NCI-H2081 (cell line): Measurements from ENCODE around the gene CFAP54.
A peak's percentile ranks its signal among the peaks of the same experiment; 100 is the strongest.
"Not testable (repeated sequence)": the region's sequence is repeated elsewhere in the genome, so short reads cannot be mapped to it uniquely, and the experiment has no call there.

ENCODE experiments used
- DNase-seq, 2 experiments: peaks; one replicate each; lab custom pipeline; 2025; lab: John Stamatoyannopoulos, UW

Gene CFAP54

DNA sequence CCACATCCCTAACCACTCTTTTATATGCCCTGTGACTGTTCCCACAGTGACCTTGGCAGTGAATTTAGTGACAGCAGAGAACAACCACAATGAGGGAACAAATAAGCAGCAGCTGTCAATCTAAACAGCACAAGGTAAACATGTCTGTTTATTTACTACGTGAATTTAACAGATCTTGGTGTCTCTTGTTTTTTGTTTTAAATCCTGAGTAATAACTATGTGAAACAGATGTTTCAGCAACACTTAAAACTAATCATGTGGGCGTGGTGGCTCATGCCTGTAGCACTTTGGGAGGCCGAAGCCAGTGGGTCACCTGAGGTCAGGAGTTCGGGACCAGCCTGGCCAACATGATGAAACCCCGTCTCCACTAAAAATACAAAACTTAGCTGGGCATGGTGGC is 17.0 kb upstream of the CFAP54 start:
- DNase-seq = no peak

DNA sequence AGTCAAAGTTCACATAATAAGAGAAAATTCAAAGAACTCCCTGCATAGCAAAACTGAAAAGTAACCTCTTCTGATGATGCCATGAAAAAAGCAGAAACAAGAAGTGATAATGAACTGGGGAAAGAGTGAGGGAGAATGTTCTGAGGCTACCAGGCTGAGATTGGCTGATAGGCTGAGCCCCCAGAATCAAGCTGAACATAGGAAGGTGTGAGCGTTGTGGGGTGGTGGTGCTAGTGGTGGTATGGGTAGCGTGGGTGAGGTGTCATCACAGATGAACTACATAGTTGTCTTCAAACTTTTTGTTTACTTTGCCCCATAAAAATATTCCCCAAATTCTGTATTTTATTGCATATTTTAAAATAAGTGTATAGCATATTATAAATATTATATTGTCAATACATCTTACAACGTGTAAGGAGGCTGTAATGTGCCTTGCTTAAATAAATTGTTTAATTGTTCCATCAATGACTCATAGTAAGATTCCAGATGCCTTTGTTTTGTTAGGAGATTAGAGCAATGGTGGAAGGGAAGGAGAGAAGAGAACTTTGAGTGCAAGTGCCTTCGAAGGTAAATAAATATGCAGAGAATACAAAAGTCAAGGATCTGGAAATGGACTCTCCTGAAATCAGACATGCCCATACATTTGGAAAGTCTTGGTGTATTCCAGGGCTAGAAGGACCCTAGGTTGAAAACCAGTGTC is 15.8 kb upstream of the CFAP54 start:
- DNase-seq = no peak

DNA sequence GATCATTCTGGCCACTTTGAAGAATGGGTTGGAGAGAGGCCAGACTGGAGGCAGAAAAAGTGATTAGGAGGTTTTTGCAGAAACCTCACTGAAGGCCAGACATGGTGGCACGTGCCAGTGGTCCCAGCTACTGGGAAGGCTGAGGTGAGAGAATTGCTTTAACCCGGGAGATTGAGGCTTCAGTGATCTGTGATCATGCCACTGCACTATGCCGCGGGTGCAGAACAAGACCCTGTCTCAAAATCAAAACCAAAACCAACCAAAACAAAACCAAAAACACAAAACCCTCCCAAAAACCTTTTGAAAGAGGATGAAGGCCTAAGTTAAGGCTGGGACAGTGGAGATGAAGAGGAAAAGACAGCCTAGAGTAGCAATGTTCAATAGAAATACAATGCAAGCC is 15.2 kb upstream of the CFAP54 start:
- DNase-seq = no peak

DNA sequence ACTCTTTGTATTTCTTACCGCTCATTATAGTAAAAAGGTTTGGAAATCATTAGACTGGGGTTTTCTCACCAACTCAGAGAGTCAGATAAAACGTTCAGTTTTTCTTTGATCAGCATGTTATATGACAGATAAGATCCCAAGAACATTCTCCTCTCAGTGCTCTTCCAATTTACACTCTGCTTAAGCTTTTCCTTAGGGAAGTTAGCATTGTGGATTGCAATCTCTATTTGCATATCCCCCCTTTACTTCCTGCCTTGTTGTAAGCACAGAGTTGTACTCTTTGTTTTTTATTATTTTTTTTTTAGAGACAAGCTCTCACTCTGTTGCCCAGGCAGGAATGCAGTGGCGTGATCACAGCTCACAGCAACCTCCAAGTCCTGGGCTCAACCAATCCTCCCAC is 11.4 kb upstream of the CFAP54 start:
- no peak for DNase-seq

DNA sequence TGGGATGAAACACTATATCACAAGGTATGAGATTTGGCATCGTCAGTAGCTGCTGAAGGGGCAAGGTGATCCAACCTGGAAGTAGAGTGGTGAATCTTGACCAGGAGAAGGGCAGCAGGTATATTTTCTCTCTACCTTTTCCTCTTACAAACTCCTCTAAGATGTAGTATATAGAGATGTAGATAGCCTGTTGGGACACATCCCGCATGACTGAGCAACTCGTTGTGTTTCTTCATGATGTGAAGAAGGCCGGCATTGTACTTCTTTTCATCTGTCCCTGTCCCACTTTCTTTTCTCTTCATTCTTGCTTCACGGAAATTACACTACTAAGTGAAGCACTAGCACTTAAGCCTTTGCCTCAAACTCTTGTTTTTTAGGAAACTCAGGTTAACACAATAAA is 7.3 kb upstream of the CFAP54 start:
- DNase-seq = no peak

DNA sequence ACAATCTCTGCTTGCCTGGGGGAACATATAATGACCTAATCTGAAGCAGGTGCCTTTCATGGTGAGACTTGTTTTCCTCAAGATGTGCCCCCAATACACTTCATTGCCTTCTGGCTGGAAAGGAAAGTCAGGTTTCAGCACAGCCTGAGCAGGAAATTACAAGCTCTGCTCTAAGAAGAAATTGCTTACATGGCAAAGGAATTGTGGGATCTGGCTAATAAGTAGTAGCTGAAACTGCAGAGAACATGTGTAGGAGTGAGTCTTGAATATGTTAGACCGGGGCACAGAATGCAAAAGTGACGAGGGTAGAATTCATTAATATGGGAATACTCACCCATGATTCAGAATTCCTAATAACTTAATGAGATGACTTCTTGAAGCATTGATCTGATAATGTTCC is 6.3 kb upstream of the CFAP54 start:
- no peak for DNase-seq

DNA sequence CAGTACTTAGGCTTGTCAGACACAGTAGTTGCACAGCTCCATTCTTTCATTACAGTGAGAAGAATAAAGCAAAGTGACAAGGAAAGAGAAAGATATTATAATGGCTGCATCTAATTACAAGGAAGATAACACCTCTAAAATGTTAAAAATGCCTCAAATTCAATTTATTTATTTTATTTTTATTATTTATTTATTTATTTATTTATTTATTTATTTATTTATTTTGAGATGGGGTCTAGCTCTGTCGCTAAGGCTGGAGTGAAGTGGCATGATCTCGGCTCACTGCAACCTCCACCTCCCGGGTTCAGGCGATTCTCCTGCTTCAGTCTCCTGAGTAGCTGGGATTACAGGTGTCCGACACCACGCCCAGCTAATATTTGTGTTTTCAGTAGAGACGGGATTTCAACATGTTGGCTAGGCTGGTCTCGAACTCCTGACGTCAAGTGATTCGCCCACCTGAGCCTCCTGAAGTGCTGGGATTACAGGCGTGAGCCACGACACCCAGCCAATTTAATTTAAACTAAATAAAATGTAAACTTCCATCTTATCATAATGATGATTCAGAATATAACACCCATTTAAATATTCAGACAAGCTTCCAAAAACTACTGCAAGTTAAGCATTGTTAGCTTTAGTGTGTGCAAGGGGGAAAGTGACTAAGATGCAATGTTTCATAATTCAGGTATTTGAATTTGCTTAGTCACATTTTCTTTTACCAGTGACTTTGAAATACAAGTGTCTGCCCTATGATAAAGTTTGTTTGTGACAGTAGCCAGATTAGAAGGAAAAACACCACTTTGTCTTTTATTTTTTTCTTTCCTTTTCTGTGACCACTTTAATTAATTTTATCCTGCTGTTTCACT is 2.4 kb upstream of the CFAP54 start:
- no peak for DNase-seq

DNA sequence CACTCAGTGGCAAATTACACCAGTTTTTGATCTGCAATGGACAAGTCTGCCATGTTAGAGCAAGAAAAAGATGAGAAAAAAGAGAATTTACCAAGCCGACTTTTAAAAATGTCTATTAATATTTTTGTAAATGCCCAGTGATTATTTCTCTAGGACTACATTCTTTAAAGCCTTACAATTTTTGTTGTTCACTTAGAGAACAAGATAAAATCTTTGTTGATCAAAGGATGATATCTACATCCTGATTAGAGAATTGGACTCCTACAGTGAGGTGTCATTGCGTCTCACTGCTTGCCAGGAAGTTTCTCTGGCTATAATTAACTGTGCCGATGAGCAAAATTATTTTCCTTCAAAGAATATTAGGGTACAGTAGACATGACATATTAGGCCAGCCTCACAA is 1.7 kb upstream of the CFAP54 start:
- DNase-seq = no peak

DNA sequence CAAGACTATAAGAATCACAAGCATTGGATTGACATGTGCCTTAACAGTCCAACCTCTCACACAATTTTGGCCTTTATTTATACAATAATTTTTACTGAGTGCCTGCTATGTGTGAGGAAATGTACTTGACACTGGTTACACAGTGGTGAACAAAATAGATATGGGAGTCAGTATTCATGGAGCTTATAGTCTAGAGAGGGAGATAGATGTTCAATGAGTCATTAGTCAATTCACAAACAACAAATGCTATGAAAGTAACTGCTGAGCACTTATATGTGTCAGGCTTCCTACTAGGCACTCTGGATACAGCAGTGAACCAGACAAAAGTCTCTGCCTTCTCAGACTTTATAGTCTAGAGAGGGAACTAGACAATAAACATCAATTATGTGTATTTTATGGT is 3.7 kb downstream of the CFAP54 start:
- no peak for DNase-seq

DNA sequence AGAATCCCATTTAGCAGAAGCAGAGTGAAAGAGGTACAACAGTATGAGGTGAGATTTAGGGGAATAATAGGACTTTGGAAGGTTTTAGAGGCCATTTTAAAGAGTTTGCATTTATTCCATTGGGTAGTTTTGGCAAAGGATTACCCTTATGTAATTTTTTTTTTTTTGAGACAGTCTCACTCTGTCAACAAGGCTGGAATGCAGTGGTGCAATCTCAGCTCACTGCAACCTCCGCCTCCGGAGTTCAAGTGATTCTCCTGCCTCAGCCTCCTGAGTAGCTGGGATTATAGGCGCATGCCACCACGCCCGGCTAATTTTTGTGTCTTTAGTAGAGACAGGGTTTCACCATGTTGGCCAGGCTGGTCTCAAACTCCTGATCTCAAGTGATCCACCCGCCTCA is 4.8 kb downstream of the CFAP54 start:
- not testable (repeated sequence) for DNase-seq

DNA sequence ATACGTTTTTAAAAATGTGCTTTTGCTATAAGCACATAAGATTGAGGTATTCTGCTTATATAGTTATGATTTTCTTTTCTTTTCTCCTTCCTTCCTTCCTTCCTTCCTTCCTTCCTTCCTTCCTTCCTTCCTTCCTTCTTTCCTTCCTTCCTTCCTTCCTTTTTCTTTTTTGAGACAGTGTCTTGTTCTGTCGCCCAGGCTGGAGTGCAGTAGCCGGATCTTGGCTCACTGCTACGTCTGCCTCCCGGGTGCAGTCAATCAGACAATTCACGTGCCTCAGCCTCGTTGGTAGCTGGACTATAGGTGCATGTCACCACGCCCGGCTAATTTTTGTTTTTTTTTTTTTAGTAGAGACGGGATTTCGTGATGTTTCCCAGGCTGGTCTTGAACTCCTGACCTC is 5.8 kb downstream of the CFAP54 start:
- no peak for DNase-seq

DNA sequence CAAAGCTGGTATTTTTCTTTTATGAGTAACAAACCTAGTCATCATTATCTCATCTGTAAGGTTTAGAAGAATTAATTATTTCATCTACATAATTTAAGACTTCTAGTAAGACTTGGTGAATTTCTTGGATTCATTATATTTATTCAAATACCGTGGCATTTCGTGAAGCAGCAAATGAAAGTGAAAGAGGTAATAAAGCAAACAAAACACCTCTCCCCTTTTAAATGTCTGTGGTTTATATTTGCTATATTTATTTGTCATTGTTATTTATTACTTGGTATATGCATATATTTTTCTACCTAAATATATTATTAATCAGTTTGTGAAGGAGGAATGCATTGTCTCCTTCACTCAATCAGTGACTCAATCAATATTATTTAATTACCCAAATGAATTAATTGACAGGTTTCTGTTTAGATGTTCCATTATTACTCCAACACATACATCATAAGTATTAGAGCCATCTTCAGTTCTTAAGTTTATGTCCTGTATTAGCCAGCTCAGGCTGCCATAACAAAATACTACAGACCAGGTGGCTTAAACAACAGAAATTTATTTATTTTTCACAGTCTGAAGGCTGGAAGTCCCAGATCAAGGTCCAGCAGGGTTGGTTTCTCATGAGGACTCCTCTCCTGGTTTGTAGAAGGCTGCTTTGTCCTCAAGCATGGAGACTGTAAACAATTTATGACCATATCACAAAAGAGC is 6.6 kb downstream of the CFAP54 start:
- no peak for DNase-seq

DNA sequence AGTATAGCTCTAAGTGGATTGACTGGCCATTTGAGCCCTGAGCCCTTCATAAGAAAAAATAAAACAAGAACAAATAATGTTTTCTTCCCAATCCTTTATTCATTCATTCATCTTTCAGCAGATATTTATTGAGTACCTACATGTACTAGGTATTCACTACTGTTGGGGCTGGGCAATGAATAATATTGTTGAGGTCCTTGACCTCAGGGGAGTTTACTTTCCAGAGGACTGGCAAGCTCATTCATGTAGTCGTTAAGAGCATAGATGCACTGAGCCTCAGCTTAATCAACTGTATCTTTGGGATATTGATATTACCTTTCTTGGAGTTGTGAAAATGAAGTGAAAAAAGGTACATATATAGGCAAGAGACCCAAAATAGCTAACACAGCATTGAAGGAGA is 7.6 kb downstream of the CFAP54 start:
- DNase-seq = no peak

DNA sequence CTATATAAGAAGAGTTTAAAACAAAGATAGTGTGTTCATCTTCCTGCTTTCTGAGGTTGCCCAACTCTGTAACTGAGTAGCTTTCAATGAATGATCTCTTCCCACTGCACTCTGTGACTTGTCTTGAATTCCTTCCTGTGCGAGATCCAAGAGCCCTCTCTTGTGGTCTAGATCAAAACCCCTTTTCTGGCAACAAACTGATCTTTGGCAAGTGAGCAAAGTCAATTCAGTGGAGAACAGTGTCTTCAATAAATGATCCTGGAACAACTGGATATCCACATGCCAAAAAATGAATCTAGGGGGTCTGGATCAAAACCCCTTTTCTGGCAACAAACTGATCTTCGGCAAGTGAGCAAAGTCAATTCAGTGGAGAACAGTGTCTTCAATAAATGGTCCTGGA is 8.5 kb downstream of the CFAP54 start:
- no peak for DNase-seq

DNA sequence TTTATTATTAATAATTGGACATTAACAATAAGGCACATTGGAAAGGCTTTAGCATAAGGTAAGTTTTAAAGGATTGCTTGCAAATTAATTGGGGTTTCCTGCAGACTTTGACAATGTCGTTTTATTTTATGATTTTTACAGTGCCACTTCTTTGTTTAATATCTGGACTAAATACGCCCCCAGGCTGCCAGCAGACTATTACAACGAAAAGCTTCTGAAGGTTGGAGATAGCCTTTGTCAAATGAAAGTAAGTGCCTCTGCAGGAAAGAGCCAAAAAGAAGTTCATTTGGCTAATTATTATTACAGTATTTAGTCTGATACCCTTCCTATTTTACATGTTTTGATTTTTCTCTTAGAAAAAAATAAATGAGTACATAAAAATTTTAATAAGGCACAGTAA is 11.3 kb downstream of the CFAP54 start:
- no peak for DNase-seq

DNA sequence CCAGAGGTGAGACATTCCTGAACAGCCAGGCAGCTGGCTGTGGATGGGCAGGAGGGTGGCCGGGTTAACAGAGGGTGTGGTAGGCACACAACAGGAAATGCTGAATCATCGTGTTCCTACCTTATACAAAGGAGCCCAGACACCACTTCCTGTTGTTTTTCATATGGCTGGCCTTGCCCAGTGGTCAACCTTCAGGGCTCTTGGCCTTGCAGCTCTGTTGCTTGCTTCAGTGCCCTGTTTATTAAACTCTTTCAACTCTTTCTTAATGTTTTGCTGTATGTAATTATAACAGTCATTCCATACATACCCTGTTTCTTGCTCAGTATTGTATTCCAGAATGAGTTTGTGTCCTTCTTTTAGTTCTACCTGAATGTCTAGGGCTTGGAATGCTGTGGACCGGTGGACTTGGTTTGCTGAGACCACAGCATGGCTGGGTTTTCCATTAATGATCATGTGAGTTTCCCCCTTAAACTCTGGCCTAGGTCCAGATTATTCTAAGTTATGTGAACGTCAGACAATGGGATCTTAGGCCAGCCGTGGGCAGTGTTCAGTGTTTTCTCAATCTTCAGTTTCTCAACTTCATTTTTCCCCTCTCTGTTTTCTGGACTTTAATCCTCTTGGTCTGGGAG is 11.9 kb downstream of the CFAP54 start:
- DNase-seq = peak; percentile 3 to 33

DNA sequence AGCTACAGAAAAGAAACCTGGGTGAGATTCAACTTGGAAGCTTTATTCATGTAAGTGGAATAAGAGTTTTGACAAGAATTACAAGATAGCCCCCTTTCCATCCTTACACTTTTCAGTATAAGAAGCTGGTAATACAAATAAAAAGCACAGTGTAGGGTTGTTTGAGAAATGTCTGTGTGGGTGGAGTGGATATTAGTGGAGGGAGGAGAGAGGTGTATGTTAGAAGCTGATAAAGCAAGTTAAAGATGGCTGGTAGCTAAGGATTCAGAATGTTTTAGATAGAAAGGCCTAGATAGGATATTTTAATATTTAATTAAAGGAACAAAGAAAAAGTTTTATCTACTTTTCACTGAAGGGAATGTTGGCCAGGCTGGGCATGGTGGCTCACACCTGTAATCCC is 12.5 kb downstream of the CFAP54 start:
- DNase-seq = no peak

DNA sequence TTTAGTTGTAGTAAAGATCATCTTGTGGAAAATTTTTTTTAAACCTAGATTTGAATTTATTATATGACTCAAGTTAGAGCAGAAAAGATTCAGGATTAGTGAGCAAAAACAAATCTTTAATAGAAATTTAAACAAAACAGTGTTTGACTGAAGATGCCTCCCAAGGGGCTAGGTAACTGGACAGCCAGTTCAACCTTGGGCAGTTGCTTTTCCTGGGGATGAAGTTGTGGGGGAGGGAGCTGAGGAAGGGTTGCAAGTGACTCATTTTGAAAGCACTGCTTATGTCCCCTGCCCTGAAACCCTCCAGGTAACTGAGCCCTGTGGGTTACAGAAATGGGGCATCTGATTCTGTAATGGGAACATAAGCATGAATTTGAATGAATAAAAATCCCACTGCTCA is 13.1 kb downstream of the CFAP54 start:
- no peak for DNase-seq

DNA sequence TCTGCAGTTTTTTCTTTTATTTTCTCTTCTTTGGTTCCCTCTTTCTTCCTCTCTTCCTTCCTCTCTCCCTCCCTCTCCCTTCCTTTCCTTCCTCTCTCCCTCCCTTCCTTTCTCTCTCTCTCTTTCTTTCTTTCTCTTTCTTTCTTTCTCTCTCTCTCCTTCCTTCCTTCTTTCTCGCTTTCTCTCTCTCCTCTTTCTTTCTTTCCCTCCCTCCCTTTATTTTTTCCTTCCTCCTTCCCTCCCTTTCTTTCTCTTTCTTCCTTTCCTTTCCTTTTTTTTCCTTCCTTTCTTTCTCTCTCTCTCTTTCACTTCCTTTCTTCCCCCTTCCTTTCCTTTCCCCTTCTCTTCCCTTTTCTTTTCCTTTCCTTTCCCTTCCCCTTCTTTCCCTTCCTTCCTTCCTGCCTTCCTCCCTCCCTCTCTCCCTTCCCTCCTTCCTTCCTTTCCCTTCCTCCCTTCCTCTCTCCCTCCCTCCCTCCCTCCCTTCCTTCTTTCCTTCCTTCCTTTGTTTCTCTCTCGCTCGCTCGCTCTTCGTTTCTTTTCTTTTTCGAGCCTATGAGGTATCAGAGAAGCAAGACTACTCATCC is 13.7 kb downstream of the CFAP54 start:
- no peak for DNase-seq

DNA sequence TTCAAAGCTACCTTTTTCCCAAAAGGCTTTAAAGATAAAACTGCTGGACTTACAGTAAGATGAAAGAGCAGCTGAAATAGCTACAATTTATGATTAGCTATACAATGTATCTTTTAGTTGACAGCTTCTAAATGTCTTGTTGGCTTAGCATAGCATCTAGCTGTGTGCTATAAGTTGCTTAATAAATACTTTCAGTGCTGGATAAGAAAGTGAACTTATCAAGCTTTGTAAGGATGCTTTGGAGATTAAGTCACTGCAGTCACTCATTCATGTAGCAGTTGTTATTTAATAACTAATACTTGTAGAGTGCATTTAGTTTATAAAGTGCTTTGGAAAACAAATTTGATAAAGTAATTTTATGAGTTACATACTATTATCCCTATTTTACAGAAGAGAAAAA is 14.6 kb downstream of the CFAP54 start:
- no peak for DNase-seq

DNA sequence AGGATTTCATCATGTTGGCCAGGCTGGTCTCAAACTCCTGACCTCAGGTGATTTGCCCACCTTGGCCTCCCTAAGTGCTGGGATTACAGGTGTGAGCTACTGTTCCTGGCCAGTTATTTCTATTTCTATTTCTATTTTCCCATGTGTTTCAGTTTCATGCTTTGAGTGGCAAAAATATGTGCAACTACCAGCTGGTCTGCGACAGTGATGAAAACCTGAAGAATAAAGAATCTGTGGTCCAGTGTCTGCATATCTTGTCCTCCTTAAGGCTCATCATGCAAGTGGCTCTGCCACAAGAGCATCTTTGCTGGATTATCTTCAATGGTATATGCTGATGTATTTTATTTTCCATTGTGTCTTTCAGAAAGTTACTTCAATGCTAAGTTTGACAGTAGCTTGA is 17.4 kb downstream of the CFAP54 start:
- DNase-seq = no peak

DNA sequence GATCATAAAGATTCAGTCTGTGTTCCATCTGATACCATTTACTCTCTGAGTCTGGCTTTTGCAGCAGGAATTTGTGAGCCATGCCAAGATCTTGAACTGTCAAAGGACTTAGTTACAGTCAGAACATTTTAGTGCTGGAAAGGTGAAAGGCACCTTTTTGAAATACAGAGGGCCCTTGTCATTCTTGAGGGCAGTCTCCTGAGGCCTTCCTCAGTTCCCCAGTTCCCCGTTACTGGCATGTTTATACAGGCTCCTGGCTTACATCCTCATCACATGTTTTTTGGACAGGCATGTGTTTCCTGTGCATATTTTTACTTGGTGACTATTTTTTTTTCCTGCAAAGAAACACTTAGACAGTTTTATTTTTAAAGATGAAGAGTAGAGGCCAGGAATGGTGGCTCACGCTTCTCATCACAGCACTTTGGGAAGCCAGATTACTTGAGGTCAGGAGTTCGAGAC is 21.0 kb downstream of the CFAP54 start:
- DNase-seq = no peak
